Hepatocyte (in vitro differentiated cells): Measurements from ENCODE around the gene ZDHHC1. TPM values are rescaled to one million over a fixed set of nuclear protein-coding genes. Genes with fewer than 3 reads are reported as not detected.

Experiments used
- DNase-seq: peaks from one replicate; pipeline ENCODE4 v3.0.0-alpha.2; 2016; ENCODE audit warnings: low spot score
- H2AFZ ChIP-seq: fragments of 200-600 bp; sonication (generic); 2 replicates; pipeline ENCODE4 v1.6.0; 2016; ENCODE audit warnings: antibody characterized with exemption, mild to moderate bottlenecking
- H3K27ac ChIP-seq: fragments of 200-600 bp; sonication (generic); 2 replicates; pipeline ENCODE4 v1.5.1; 2016; ENCODE audit warnings: mild to moderate bottlenecking
- H3K27me3 ChIP-seq: fragments of 200-600 bp; sonication (generic); 2 replicates; pipeline ENCODE4 v1.6.1; 2016
- H3K36me3 ChIP-seq: fragments of 200-600 bp; sonication (generic); replicated peaks from 2 replicates; pipeline ENCODE4 v1.5.1; 2016; ENCODE audit warnings: low read depth; ENCODE audit not compliant: insufficient read depth
- H3K4me1 ChIP-seq: fragments of 200-600 bp; sonication (generic); 2 replicates; pipeline ENCODE4 v1.5.1; 2016; ENCODE audit warnings: mild to moderate bottlenecking, moderate library complexity; ENCODE audit not compliant: insufficient read depth
- H3K4me2 ChIP-seq: fragments of 200-600 bp; sonication (generic); 2 replicates; pipeline ENCODE4 v1.6.0; 2016
- H3K4me3 ChIP-seq: fragments of 200-600 bp; sonication (generic); 2 replicates; pipeline ENCODE4 v1.5.1; 2016; ENCODE audit warnings: mild to moderate bottlenecking
- H3K79me2 ChIP-seq: fragments of 200-600 bp; sonication (generic); 2 replicates; pipeline ENCODE4 v1.6.0; 2017; ENCODE audit warnings: mild to moderate bottlenecking
- H3K9me2 ChIP-seq: fragments of 200-600 bp; sonication (generic); replicated peaks from 2 replicates; pipeline ENCODE4 v1.6.0; 2017; ENCODE audit warnings: mild to moderate bottlenecking; ENCODE audit not compliant: insufficient read depth
- H3K9me3 ChIP-seq: fragments of 200-600 bp; sonication (generic); 2 replicates; pipeline ENCODE4 v1.5.1; 2016; ENCODE audit warnings: low read depth, mild to moderate bottlenecking
- H4K20me1 ChIP-seq: fragments of 200-600 bp; sonication (generic); 2 replicates; pipeline ENCODE4 v1.6.0; 2016; ENCODE audit warnings: mild to moderate bottlenecking; ENCODE audit not compliant: insufficient read depth, poor library complexity, severe bottlenecking
- EZH2 ChIP-seq: fragments of 200-600 bp; sonication (generic); IDR thresholded peaks from 2 replicates; pipeline ENCODE4 v1.6.1; 2016; ENCODE audit warnings: antibody characterized with exemption, mild to moderate bottlenecking, borderline replicate concordance
- EZH2phosphoT487 ChIP-seq: fragments of 200-600 bp; sonication (generic); IDR thresholded peaks from one replicate; pipeline ENCODE4 v1.6.1; 2018; ENCODE audit warnings: antibody characterized with exemption, mild to moderate bottlenecking, low read depth, moderate library complexity; ENCODE audit not compliant: unreplicated experiment, severe bottlenecking
- WGBS: methylation state at CpG from one replicate; pipeline ENCODE4 v1.1.6; 2016; ENCODE audit warnings: low lambda C conversion rate; ENCODE audit errors: missing lambda C conversion rate; 5-methylcytosine and 5-hydroxymethylcytosine counted together
- polyA plus RNA-seq: library from polyadenylated mRNA; unstranded; fragments of >200 nt; fragmentation: Nextera tagmentation; extraction: Ambion mirVana; gene quantifications from 2 replicates; pipeline ENCODE4 v1.2.1, GENCODE V29; 2016
- total RNA-seq: library from RNA; depleted of rRNA; stranded (reverse); fragments of >200 nt; gene quantifications from 2 replicates; pipeline ENCODE4 v1.2.3, GENCODE V29; 2014
- TF ChIP-seq, protein P1 (sequence below): fragments of 200-600 bp; sonication (generic); IDR thresholded peaks from 2 replicates; pipeline ENCODE4 v1.5.1; 2016; ENCODE audit warnings: antibody characterized with exemption, mild to moderate bottlenecking; ENCODE audit not compliant: poor library complexity

Gene ZDHHC1
- total and polyA plus RNA-seq, 2 experiments from 2014 or later, result 5.9 to 10.6 TPM

DNA sequence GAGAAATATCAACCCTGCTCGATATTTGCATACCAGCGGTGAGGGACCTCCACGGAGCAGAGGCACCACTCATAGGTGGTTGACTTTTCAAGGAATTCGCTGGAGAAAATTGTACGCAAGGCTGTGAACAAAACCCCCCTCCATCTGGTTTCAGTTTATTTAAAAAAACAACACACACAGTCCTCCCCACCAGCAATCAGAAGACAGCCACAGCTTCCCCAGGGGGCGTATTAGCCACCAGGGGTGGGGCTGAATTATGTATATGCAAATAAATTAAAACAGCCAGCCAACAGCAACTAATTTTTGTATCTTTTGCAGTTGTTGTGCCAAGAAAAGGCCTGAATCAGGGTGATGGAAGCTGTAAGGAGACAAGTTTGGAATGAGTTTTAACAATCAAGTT, 8.8 kb upstream of the ZDHHC1 start:
- Histone ChIP-seq H3K4me3 (no peak overlapping the region), H3K27ac (no peak overlapping the region), H3K27me3 (peaks cover 17% of the 10 kb centered on the region), H3K9me3 (no peaks in the 10 kb centered on the region), H2AFZ (no peak overlapping the region), H3K79me2 (no peaks in the 10 kb centered on the region), H3K9me2 (no peaks in the 10 kb centered on the region), H3K36me3 (no peaks in the 10 kb centered on the region), H3K4me1 (peaks cover 12% of the 10 kb centered on the region), H3K4me2 (peak overlapping the region; percentile 21), H4K20me1 (no peaks in the 10 kb centered on the region)
- TF ChIP-seq EZH2 (no peak), EZH2phosphoT487 (no peak)
- TF ChIP-seq, protein P1, sequence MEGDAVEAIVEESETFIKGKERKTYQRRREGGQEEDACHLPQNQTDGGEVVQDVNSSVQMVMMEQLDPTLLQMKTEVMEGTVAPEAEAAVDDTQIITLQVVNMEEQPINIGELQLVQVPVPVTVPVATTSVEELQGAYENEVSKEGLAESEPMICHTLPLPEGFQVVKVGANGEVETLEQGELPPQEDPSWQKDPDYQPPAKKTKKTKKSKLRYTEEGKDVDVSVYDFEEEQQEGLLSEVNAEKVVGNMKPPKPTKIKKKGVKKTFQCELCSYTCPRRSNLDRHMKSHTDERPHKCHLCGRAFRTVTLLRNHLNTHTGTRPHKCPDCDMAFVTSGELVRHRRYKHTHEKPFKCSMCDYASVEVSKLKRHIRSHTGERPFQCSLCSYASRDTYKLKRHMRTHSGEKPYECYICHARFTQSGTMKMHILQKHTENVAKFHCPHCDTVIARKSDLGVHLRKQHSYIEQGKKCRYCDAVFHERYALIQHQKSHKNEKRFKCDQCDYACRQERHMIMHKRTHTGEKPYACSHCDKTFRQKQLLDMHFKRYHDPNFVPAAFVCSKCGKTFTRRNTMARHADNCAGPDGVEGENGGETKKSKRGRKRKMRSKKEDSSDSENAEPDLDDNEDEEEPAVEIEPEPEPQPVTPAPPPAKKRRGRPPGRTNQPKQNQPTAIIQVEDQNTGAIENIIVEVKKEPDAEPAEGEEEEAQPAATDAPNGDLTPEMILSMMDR, result no peak
- WGBS, result 33% methylated on average over 6 of the region's 6 CpGs
- no peak for DNase-seq

DNA sequence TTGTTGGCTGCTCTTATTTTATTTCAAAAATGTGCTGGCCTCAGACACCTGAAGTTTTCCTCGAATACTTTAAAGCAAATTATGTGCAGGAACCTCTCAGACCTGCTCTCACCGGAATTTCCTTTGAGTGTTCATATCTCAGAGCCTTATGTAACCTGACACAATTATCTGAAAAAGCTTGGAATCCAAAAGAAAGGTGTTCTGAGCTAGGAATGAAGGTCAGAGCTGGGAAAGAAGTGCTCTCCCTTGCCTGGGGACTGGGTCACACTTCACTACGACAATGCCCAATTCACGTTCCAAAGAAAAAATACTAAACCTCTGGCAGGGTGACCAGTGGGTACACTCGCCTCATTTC, 8.0 kb upstream of the ZDHHC1 start:
- no peak for TF ChIP-seq EZH2phosphoT487
- TF ChIP-seq, protein P1, result no peak
- no peak for TF ChIP-seq EZH2
- 41% methylated on average over 5 of the region's 5 CpGs for WGBS
- H3K4me2 ChIP-seq, result no peak overlapping the region
- H3K79me2 ChIP-seq, result no peaks in the 10 kb centered on the region
- no peaks in the 10 kb centered on the region for H3K36me3 ChIP-seq
- H3K27me3 ChIP-seq, result peaks cover 9% of the 10 kb centered on the region
- no peak for DNase-seq
- no peaks in the 10 kb centered on the region for H3K9me3 ChIP-seq
- H3K4me3 ChIP-seq, result no peak overlapping the region
- H2AFZ ChIP-seq, result no peak overlapping the region
- no peaks in the 10 kb centered on the region for H4K20me1 ChIP-seq
- no peak overlapping the region for H3K27ac ChIP-seq
- H3K4me1 ChIP-seq, result peaks cover 12% of the 10 kb centered on the region
- no peaks in the 10 kb centered on the region for H3K9me2 ChIP-seq

DNA sequence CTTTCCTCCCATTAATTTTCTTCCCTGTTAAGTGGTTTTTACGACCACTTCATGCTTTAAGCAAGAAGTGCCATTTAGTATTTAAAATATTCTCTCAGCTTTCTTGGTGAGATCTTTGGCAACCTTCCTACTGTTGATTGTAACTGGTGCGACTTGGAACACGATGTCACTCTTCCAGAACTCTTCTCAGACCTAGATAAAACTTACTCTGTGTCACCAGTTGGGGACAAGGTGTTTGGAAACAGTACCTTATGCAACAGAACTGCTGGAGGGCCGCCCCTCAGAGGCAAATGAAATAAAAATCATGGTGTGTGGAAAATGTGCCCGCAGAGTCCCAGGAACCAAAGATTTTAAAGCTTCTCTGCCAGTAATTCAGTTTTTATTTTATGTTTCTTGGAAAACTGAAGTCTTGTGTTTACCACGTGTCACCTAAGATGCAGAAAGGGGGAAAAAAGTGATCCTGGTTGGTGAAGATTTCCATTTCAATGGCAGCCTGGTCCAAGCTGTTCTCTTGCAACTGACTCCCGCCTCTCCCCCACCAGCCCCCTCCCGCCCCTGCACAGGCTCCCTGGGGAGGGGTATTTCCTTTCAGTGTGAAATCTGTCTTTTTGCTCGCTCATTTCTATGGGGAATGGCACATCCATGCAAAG, 7.5 kb upstream of the ZDHHC1 start:
- Histone ChIP-seq H3K27ac (no peak overlapping the region), H3K9me3 (no peaks in the 10 kb centered on the region), H3K4me2 (no peak overlapping the region), H3K4me3 (no peak overlapping the region), H3K9me2 (no peaks in the 10 kb centered on the region), H4K20me1 (no peaks in the 10 kb centered on the region), H3K79me2 (no peaks in the 10 kb centered on the region), H3K36me3 (no peaks in the 10 kb centered on the region), H3K4me1 (peaks cover 12% of the 10 kb centered on the region), H2AFZ (no peak overlapping the region), H3K27me3 (peaks cover 4% of the 10 kb centered on the region)
- TF ChIP-seq EZH2phosphoT487, result no peak
- no peak for TF ChIP-seq EZH2
- TF ChIP-seq, protein P1, result no peak
- no peak for DNase-seq
- 37% methylated on average over 9 of the region's 9 CpGs for WGBS

DNA sequence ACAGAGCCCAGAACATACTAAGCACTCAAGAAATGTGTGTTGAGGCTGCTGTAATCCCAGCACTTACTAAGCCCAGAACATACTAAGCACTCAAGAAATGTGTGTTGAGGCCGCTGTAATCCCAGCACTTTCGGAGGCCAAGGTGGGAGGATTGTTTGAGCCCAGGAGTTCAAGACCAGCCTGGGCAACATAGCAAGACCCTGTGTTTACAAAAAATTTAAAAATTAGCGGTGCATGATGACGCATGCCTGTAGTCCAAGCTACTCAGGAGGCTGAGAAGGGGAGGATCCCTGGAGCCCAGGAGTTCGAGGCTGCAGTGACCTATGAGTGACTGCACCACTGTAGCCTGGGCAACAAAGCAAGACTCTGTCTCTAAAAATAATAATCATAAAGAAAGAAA, 6.7 kb upstream of the ZDHHC1 start:
- Histone ChIP-seq H4K20me1 (no peaks in the 10 kb centered on the region), H3K4me3 (no peak overlapping the region), H3K4me1 (peaks cover 12% of the 10 kb centered on the region), H3K27me3 (peaks cover 3% of the 10 kb centered on the region), H3K27ac (no peak overlapping the region), H2AFZ (no peak overlapping the region), H3K9me2 (no peaks in the 10 kb centered on the region), H3K4me2 (no peak overlapping the region), H3K9me3 (no peaks in the 10 kb centered on the region), H3K36me3 (no peaks in the 10 kb centered on the region), H3K79me2 (no peaks in the 10 kb centered on the region)
- 92% methylated on average over 5 of the region's 5 CpGs for WGBS
- TF ChIP-seq EZH2phosphoT487 (no peak), EZH2 (no peak)
- TF ChIP-seq, protein P1, result no peak
- no peak for DNase-seq
